T1000 (cell line): ENCODE data around the gene PHRF1.

ENCODE experiments used
- DNase-seq: peaks from one replicate; lab custom pipeline; 2025; ENCODE audit warnings: mixed read lengths; lab: John Stamatoyannopoulos, UW

PHRF1 gene

GRCh38 chr11:537622-538430 is 38.4 kb upstream of the PHRF1 start:
- no peak for DNase-seq

- no peak for DNase-seq
Observed at GRCh38 chr11:538431-539051, 37.7 kb upstream of the PHRF1 start.

- no peak for DNase-seq
Observed at GRCh38 chr11:539971-540481, 36.2 kb upstream of the PHRF1 start.

- no peak for DNase-seq
Observed at GRCh38 chr11:540583-541432, 35.5 kb upstream of the PHRF1 start.

- no peak for DNase-seq
Observed at GRCh38 chr11:541433-541885, 34.8 kb upstream of the PHRF1 start.

- no peak for DNase-seq
Observed at GRCh38 chr11:544817-545166, 31.5 kb upstream of the PHRF1 start.

- DNase-seq, result no peak
Observed at GRCh38 chr11:545171-545570, 31.1 kb upstream of the PHRF1 start.

GRCh38 chr11:548700-549603 is 27.3 kb upstream of the PHRF1 start:
- DNase-seq, result no peak

- no peak for DNase-seq
Observed at GRCh38 chr11:550021-550745, 26.1 kb upstream of the PHRF1 start.

- no peak for DNase-seq
Observed at GRCh38 chr11:550746-551085, 25.6 kb upstream of the PHRF1 start.

- no peak for DNase-seq
Observed at GRCh38 chr11:551131-551530, 25.1 kb upstream of the PHRF1 start.

- no peak for DNase-seq
Observed at GRCh38 chr11:551596-551995, 24.7 kb upstream of the PHRF1 start.

- no peak for DNase-seq
Observed at GRCh38 chr11:553083-553987, 22.9 kb upstream of the PHRF1 start.

GRCh38 chr11:553988-554340 is 22.3 kb upstream of the PHRF1 start:
- DNase-seq, result no peak

GRCh38 chr11:554428-555226 is 21.6 kb upstream of the PHRF1 start:
- peak; percentile 5 for DNase-seq

GRCh38 chr11:555227-555779 is 21.0 kb upstream of the PHRF1 start:
- DNase-seq, result no peak

- DNase-seq, result no peak
Observed at GRCh38 chr11:555780-556661, 20.2 kb upstream of the PHRF1 start.
